Right ventricle myocardium superior (tissue), 1 donor: ENCODE measurements around the gene CTIF. TPM values are rescaled to one million over a fixed set of nuclear protein-coding genes. Genes with fewer than 3 reads are reported as not detected.

ENCODE experiments used
- ATAC-seq: fragments of 200-7000 bp; cut with Tn5 transposase; one replicate; pipeline ENCODE4 v1.9.1; 2020; ENCODE audit warnings: mild to moderate bottlenecking; ENCODE audit not compliant: poor library complexity
- DNase-seq: peaks from one replicate; pipeline ENCODE4 v3.0.0-alpha.2; 2020
- intact Hi-C: fragments of 100-400 bp; cut with DNase I; formaldehyde crosslinking; loops from one replicate; pipeline ENCODE4 v1.11.2; 2022
- total RNA-seq: library from RNA; stranded (reverse); fragmentation: NEBNext Ultra II Directional; extraction: Animal tissue kit (Norgen Biotek cat#: 25700); gene quantifications from one replicate; pipeline ENCODE4 v1.2.1, GENCODE V29; 2021
- donor health status: DM: no; HTN: yes; CAD: no; lungs with severe emphysema.

The CTIF gene
- total RNA-seq, 1 donor from 2014 or later = 54.5 TPM

DNA sequence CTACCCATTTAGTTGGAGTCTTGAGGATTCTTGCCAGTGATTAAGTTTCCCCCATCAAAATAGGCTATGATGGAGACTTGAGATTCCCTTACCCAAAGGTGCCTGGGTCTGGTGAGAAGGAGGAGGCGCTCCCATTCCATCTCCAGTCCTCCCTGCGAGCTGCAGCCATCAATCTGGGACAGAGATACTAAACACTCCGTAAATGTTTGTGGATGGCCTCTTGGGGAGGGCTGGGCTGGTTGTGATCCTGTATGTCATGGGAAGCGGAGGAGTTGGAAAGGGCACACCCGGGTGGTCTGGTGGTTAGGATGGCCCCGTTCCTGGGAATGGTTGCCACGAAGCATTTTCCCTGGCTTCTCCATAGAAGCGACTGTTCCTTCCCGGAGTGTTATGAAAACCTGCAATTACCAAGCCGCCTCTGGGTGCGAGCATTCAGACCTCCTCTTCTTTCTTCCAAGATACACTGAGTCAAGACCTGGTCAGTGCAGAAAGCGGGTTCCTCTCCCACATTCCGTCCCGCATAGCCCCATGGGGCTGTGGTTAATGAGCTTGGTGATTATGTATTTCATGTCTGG lies 196.9 kb downstream of the CTIF start:
- no peak for DNase-seq
- intact Hi-C loops = no loop called here
- no peak for ATAC-seq

DNA sequence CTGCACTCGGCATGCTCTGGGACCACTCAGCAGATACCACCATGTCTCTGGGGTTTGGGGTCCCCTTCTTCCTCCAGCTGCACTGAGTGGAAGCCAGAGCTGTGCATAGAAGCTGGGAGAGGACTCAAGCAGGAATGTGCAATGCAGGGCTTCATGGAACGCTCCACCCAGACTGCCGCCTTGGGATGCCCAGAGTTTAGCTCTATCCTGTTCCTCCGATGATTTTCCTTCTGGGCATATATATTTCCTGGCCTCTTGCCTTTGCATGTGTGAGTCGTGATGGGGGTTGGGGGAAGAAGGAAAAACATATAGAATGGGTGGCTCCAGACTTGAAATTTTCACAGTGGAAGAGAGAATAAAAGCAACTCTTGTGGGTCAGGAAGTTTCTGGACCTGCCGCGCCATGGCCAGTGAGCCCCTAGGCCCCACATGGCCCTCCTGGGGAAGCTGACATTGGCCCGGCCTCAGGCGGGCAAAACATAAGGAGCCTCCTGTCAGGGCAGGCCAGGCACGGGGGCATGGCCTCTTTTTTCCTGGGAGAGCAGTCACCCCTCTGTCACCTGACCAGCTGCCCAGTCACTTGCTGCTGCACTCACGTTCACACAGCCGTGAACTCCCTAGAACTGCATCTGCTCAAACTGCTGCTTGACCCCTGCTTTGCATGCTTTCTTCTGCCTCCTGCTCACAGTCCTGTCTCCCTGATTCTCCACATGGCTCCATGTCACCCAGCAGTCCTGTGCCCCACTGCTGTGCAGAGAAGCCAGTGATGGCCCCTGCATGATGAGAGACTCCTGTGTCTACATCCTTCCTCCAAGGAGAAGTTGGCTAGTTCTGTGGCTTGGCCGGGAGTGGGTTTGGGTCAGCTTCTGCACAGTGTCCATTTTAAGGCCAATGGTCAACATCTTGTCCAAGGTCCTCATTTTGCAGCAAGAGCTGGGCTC lies 197.8 kb downstream of the CTIF start:
- no peak for ATAC-seq
- no peak for DNase-seq
- intact Hi-C loops = no loop called here

DNA sequence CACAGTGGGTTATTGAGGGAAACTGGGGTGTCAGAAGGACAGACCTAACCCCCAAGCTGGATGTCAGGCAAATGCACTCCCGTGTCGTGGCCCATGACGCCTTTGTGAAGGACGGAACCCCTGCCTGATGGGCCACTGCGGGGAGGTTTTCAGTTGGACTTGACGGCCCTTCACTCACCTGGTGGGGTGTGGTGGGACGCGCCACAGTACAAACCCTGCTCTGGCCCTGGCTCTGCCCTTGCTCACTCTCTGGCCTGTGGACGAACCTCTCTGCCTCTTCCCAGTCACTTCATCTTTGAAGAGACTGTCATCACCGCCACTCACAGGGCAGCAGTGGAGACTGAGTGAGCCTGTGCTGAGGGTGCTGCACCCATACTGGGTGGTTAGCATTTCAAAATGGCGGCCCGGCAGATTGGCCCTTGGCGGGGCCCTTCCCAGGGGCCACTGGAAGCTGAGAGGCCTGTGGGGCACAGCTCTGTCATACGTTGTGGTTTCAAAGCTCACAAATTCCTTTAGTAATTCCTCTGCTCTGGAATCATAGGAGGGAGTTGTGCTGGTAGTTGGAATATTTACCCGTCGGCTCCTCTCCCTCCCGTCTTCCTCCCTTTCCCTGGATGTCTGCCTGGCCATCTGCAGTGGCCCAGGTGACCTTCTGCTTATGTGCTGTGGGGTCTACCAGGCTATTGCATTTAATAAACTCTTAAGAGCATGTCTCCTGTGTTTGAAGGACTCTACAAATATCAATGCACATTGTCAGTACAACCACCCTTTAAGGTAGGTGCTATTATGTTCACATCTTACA lies 200.6 kb downstream of the CTIF start:
- no peak for ATAC-seq
- DNase-seq = no peak
- intact Hi-C loops = no loop called here

DNA sequence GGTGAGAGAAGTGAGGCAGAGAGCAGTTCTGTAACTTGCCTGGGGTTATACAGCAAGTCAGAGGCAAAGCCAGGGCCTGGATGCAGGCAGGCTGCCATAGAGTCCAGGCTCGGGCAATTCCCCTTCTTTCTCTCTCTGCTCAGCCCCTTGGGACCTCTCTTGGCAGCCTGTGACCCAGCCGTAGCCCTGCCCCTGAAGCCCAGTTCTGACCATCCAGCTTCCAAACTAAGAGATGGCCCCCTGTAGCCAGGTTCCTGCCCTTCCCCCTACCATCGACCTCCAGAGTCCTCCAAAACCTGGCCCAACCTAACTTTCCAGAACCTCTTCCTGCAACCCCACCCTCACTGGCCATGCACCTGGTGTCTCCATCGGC lies 201.2 kb downstream of the CTIF start:
- intact Hi-C loops = no loop called here
- peak; percentile 75 for DNase-seq
- ATAC-seq = no peak

DNA sequence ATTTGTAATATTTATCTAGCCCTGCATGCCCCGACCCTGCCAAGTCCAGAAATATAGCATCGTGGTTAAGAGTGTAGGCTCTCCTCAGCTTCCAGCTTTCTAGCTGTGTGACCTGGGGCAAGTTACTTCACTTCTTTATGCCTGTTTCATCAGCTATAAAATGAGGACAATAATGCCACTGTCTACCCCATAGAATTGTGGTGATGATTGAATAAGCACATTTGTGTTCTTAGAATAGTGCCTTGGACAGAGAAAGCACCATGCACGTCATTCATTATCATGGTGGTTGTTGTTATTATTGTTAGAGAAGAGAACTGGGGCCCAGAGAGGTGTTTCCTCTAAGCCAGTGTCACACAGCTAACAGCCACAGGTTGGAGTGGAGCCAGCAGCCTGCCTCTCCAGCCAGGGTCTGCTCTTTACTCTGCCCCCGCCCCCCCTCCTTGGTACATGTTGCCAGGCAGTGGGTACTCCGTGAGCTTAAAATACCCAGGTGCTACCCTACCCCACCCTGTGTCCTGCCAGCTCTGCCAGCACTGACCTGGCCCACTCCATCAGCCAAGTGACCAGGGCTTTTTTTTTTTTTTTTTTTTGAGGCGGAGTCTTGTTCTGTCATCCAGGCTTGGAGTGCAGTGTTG lies 202.1 kb downstream of the CTIF start:
- ATAC-seq = peak; percentile 33
- intact Hi-C loops = no loop called here
- DNase-seq = no peak

DNA sequence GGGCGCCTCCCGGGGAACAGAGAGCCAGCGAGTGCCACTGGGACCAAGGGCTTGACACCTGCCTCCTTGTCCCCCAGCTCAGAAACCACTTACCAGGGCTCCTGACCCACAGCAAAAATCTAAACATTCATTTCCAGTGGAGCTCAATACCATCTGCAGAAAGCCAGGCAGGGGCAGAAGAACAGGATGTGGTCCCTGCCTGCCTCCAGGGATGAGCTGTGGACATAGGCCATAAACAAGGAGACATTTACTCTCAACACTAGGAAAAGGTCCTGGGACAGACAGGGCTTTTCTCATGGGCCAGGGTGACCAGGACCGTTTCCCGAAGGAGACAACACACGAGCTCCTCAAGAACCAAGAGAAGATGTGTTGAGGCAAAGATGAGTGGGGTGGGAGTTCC lies 203.0 kb downstream of the CTIF start:
- intact Hi-C loops = no loop called here
- no peak for ATAC-seq
- no peak for DNase-seq

DNA sequence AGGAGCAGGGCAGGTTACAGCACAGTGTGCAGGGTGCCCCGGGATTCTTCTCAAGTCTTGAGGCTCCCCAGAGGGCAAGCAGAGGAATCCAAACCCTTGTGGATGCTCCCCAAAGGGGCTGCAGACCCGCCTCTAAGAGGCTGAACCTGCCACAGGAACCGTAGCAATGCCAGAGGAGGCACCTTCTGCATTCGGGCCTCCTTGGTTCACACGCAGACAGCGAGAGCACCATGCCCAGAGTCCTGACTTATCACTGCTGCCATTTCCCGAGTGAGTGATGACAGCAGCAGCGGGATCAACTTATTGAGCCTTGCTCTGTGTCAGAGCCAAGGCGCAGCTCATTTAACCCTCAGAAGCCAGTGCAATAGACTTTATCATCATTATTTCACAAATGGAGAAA lies 203.5 kb downstream of the CTIF start:
- ATAC-seq (peak; percentile 72), DNase-seq (peak; percentile 59)
- intact Hi-C loops = no loop called here

DNA sequence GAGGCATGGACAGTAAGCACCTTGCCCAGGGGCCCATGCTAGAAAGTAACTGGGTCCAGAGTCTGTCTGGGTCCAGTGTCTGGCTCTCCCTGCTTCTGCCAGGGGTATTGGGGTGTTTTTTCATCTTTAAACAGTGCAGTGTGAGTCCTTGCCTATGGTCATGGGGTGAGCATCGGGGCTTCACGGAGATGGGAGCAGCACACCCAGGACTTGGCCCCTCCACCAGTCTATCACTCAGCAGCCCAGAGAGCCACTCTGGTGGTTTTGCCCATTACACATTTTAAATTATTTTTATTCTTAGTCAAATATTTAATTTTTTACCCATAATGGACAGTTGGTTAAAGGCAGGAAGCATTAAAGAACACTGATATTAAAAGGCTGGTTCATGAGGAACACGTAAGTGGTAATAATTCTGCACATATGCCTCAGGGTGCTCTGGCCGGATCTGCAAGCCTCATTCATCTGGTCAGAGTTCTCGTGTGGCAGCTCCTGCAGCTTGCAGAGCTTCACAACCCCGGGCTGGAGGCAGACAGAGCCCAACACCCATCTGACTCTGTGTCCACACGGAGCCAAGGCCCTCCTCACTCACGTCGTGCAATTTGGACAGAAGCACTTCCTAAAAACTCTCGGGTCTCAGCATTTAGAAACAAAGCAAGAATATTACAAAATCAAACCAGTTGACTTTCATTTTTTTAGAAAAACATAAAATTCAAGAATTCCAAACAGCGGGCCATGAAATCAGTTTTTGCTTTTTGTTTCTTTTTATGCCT lies 204.1 kb downstream of the CTIF start:
- ATAC-seq = peak; percentile 69
- DNase-seq = peak; percentile 82
- intact Hi-C loops = no loop called here

DNA sequence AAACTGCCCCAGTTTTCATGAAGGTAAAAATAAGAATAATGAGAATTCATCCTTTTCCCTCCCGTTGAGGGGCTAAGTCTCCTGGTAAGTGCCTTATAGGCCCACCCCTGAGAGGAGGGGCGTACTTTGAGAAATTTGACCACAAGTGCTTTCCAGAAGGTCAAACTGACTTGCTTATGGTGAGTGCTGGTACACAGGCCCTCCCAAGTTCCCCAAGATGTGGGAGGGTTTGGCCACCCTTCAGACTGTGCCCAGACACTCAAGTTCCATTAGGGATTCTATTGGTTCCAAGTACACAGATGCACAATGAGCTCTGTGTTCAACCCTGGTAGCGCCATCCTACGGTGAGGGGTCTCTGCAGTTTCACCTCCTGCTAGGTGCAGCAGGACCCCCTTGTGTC lies 205.1 kb downstream of the CTIF start:
- ATAC-seq (no peak), DNase-seq (no peak)
- intact Hi-C loops = no loop called here

DNA sequence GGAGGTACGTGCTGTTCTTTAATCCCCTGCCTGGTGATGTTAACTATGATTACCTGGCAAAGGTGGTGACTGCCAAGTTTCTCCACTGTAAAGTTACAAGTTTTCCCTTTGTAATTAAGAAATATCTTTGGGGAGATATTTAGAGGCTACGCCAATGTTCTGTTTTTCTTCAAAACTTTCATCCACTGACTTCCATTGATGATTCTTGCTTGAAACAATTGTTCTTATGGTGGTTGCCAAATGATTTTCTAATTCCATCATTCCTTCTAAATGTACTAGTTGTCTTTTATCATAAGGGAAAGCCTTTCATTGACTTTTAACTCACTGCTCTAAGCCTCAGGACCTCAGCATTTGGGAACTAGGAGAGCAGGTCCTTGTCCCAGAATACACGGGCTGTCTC lies 206.5 kb downstream of the CTIF start:
- no peak for ATAC-seq
- intact Hi-C loops = no loop called here

DNA sequence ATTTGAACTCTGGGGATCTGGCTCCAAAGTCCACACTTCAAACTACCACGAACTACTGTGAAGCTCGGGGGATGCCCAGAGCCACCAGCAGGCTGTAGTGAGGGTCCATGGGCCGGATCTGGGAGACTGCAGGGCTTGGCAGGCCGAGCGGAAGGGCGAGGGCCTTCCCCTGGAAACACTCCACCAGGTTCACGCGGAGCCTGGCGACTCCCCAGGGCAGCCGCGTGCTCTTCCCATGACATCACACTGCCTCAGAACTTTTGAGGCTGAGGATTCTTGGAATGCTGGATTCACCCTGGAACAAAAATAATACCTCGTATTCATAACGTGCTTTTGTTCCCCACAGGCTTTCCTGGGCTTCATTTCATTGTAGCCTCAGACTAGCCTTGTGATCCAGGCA lies 210.9 kb downstream of the CTIF start:
- DNase-seq = peak; percentile 84
- intact Hi-C loops = no loop called here
- peak; percentile 86 for ATAC-seq

More for the DNA sequence above, 206.5 kb downstream of the CTIF start:
- no peak for DNase-seq

DNA sequence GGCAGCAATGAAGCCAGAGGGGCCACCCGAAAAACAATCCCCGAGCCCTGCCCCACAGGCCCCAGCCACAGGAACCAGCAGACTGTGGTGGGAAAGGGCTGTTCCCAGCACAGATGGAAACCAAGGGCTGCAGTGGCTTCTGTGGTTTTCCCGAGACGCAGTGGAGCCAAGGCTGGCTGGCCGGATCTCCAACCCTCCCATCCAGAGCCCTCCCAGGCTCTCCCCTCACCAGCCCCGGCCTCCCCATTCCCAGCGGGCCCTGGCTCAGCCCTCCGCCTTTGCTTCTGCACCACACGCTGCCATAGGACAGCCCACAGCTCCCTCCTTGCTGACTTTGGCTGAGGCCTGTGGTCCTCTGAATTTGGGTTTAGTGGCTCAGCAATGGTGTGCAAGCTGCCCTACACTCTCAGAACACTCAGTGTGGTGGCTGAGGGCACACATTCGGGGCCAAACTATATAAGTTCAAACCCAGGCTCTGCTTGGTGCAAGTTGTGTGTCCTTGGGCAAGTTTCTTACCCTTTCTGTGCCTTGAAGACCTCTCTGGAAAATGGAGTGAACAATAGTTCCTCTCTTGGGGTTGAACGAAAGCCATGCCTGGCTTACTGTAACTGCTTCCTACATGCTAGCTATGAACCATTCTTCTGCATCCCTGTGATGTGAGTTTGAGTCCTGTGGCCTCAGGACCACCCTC lies 211.8 kb downstream of the CTIF start:
- peak; percentile 59 for ATAC-seq
- intact Hi-C loops = no loop called here
- peak; percentile 70 for DNase-seq

DNA sequence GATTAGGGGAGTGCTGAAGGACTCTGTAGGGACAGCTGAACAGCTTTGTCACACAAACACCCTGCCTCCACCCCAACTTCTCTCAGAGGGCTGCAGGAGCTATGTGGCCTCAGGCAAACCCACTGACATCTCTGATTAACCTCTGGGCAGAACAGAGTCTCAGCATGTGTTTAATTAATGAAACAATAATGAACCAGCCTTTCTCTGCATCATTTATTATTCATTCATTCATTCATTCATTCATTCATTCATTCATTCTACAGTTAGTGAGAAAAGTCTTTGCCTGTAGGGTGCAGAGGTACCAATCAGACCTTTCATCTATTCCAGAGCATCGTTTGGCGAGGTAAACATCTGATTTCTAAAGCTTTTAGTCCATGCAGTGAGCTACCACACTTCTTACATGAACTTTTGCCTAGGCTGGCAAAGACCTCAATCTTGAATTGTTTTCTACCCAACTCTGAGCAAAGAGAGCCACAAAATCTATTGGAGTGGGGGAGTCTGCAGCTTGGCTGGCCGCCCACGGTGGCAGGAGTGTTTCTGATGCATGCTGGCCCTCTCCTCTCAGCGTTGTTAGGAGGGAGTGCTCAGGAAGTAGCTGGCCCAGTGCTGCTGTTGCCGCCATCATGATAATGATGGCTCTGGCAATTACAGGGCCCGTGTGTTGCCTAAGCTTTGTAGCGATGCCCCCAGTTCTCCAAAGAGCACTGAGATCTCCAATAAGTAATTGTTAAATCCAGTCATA lies 213.1 kb downstream of the CTIF start:
- ATAC-seq = peak; percentile 35
- DNase-seq = peak; percentile 67
- intact Hi-C loops = no loop called here

DNA sequence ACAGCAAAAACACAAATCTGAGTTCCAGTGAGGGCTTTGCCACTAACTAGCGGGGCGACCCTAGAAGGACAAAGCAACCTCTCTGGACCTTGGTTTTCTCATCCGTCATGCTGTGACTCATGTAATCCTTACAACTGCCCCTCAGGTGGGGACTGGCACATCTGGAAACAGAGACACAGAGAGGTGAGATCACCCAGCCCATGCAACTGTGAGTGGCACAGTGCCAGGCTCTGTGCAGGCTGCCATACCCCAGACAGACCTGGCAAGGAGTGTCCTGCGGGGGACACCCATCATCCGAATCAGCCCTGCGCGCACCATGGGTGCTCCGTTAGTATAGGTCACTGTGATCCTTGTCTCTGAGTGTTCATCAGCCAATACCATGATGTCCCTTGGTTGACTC lies 213.6 kb downstream of the CTIF start:
- ATAC-seq = no peak
- DNase-seq = no peak
- intact Hi-C loops = no loop called here

DNA sequence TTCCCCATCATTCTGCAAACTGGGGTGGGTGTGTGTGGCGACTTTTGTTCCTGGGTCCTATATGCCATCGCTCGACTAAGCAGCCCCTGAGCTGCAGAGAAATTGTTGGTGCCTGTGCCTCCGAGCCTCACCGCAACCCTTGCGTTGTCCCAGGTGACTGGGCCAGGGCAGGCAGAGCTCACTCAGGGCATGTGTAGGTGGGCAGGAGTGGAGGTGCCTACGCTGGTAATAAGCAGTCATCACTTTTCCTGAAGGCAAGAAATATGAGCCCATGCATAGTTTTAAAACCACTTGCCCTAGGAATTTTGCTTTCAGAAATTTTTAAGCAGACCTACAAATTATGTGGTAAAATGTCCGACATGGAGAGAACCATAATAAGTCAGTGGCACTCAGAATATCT lies 214.1 kb downstream of the CTIF start:
- DNase-seq = no peak
- no peak for ATAC-seq
- intact Hi-C loops = no loop called here

DNA sequence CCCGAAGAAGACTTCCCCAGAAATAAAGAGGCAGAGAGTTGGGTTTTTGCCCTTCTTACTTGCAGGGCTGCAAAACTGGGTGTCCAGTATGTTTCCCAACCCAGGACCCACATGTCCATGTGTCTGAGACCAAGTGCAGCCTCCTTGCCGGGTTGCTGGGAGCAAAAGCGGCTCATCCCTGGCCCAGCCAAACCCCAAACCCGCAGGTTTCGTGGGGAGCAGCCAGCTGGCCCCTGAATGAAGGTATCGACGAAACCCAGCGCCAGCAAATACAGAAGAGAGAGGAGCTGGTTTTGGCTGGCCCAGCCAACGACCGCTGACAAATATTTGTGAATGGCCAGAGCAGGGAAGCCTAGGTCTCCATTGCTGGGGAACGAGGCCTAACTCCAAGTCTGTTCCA lies 214.9 kb downstream of the CTIF start:
- ATAC-seq (no peak), DNase-seq (no peak)
- intact Hi-C loops = no loop called here

DNA sequence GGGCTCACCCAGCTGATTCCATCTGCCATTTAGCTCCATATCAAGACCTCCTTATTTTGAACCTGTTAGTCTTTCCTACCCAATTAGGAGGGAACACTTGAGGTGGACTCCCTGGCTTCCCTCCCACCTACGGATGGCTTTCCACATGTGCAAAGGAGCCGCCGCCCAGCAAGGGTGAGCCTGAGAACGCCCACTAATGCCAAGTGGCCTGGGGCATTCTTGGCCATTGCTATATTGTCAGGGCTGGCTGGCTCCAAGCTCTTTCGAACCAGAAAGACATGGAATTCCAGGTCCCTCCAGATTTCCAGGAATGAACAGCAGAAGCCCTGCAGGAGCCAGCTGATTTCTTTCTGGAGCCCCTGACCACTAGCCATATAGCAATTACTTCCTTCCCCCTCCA lies 215.7 kb downstream of the CTIF start:
- DNase-seq (no peak), ATAC-seq (no peak)
- intact Hi-C loops = no loop called here
